ENCODE measurements around the gene PRR18. TPM values are rescaled to one million over a fixed set of nuclear protein-coding genes. Genes with fewer than 3 reads are reported as not detected.

PRR18 gene
- total and polyA plus RNA-seq, 4 donors: 0.29 to 2.8 (median 1.1) TPM

GRCh38 chr6:166258854-166259276 lies 49.3 kb downstream of the PRR18 start:
- Histone ChIP-seq H3K36me3 (ENCODE audit: control insufficient read depth in 4 of 4, insufficient read depth in 3 of 4, low read depth in 1 of 4, low read length in 3 of 4) (no peaks in the 10 kb centered on the region), H3K4me3 (ENCODE audit: low read depth in 1 of 3, low read length in 3 of 3) (no peak overlapping the region), H3K4me1 (ENCODE audit: control insufficient read depth in 4 of 4, insufficient read depth in 4 of 4, low read length in 3 of 4) (peaks cover 3 to 12% (median 6%) of the 10 kb centered on the region in 4 donors), H3K9ac (ENCODE audit: low read depth in 1 of 2, low read length in 2 of 2) (no peak overlapping the region), H3K27ac (ENCODE audit: low read depth in 1 of 2, low read length in 2 of 2) (peak overlapping the region; percentile 22 to 69), H3K9me3 (ENCODE audit: control insufficient read depth in 4 of 4, low read length in 3 of 4) (no peaks in the 10 kb centered on the region), H3K27me3 (ENCODE audit: control insufficient read depth in 4 of 4, insufficient read depth in 4 of 4, low read length in 3 of 4) (no peaks in the 10 kb centered on the region)
- WGBS: 71% methylated on average over 10 of the region's 10 CpGs
- TF ChIP-seq RAD21 (IDR thresholded peaks at IDR 0.05) (no peak), TAF1 (conservative IDR thresholded peaks at IDR 0.05) (no peak), FOXA2 (IDR thresholded peaks at IDR 0.05) (no peak), EGR1 (IDR thresholded peaks at IDR 0.05; ENCODE audit: low read depth in 2 of 2) (no peak), FOXA1 (IDR thresholded peaks at IDR 0.05) (no peak), GABPA (IDR thresholded peaks at IDR 0.05 in 1 of 2, conservative IDR thresholded peaks at IDR 0.05 in 1 of 2) (no peak)
- DNase-seq (ENCODE audit: low spot score): no peak

GRCh38 chr6:166257911-166258318 lies 50.3 kb downstream of the PRR18 start:
- Histone ChIP-seq H3K27me3 (ENCODE audit: control insufficient read depth in 4 of 4, insufficient read depth in 4 of 4, low read length in 3 of 4) (no peaks in the 10 kb centered on the region), H3K27ac (ENCODE audit: low read depth in 1 of 2, low read length in 2 of 2) (peak overlapping the region in 1 of 2 donors; percentile 22), H3K4me3 (ENCODE audit: low read depth in 1 of 3, low read length in 3 of 3) (no peak overlapping the region), H3K4me1 (ENCODE audit: control insufficient read depth in 4 of 4, insufficient read depth in 4 of 4, low read length in 3 of 4) (peaks cover 8 to 15% (median 12%) of the 10 kb centered on the region in 4 donors), H3K9me3 (ENCODE audit: control insufficient read depth in 4 of 4, low read length in 3 of 4) (no peaks in the 10 kb centered on the region), H3K36me3 (ENCODE audit: control insufficient read depth in 4 of 4, insufficient read depth in 3 of 4, low read depth in 1 of 4, low read length in 3 of 4) (no peaks in the 10 kb centered on the region), H3K9ac (ENCODE audit: low read depth in 1 of 2, low read length in 2 of 2) (no peak overlapping the region)
- WGBS: 39% methylated on average over 7 of the region's 7 CpGs
- peak; percentile 75 for TF ChIP-seq NR2F2 (IDR thresholded peaks at IDR 0.05)
- peak; percentile 77 to 86 for TF ChIP-seq RXRA (IDR thresholded peaks at IDR 0.05)
- peak; percentile 65 for TF ChIP-seq SP1 (IDR thresholded peaks at IDR 0.05)
- peak; percentile 82 for TF ChIP-seq FOXA2 (IDR thresholded peaks at IDR 0.05)
- TF ChIP-seq HNF4A (conservative IDR thresholded peaks at IDR 0.05): peak; percentile 52 to 74
- no peak for TF ChIP-seq MAX (IDR thresholded peaks at IDR 0.05)
- peak; percentile 43 for TF ChIP-seq HNF4G (IDR thresholded peaks at IDR 0.05)
- no peak for TF ChIP-seq TAF1 (conservative IDR thresholded peaks at IDR 0.05)
- peak; percentile 63 for TF ChIP-seq FOXA1 (IDR thresholded peaks at IDR 0.05)
- no peak for DNase-seq (ENCODE audit: low spot score)

Other genes with a start within 250 kb of the PRR18 start
- not detected for gene TBXT, start 140.5 kb downstream of the PRR18 start, total RNA-seq
- not detected for gene TBXT, start 140.5 kb downstream of the PRR18 start, polyA plus RNA-seq
- gene SFT2D1, start 34.2 kb upstream of the PRR18 start, total RNA-seq: 10 to 100 TPM; 14.7 to 15.7 TPM
- gene SFT2D1, start 34.2 kb upstream of the PRR18 start, polyA plus RNA-seq: 10 to 100 TPM in 1 of 2 donors, 1 to 10 TPM in 1; 9.5 to 16.6 TPM
- 100 to 1,000 TPM in 1 of 2 donors, 10 to 100 TPM in 1; 79.7 to 261 TPM for gene MPC1, start 74.5 kb upstream of the PRR18 start, total RNA-seq
- 100 to 1,000 TPM; 213 to 478 TPM for gene MPC1, start 74.5 kb upstream of the PRR18 start, polyA plus RNA-seq